CD4-positive, alpha-beta T cell (primary cell): ENCODE measurements around the gene TMEM132C. TPM values are rescaled to one million over a fixed set of nuclear protein-coding genes. Genes with fewer than 3 reads are reported as not detected.

Experiments used
- ATAC-seq: fragments of 200-7000 bp; cut with Tn5 transposase; one replicate; pipeline ENCODE4 v1.10.0; 2022; ENCODE audit warnings: mild to moderate bottlenecking; ENCODE audit not compliant: poor library complexity
- CTCF ChIA-PET: fragments of 350-600 bp; sonication (Branson Sonifier 250); formaldehyde crosslinking; loops from one replicate; lab custom pipeline; 2021; ENCODE audit warnings: antibody characterized with exemption, inconsistent platforms; lab: Charles Lee
- POLR2A ChIA-PET: fragments of 350-600 bp; sonication (Branson Sonifier 250); formaldehyde crosslinking; loops from one replicate; lab custom pipeline; 2021; ENCODE audit warnings: antibody characterized with exemption, inconsistent platforms; lab: Charles Lee
- DNase-seq, 14 experiments: peaks; one replicate each; pipeline ENCODE4 v3.0.0-alpha.2; 2013 to 2020; ENCODE audit warnings: mixed read lengths in 2 of 14
- H3K27ac ChIP-seq, 2 donors: one replicate each; pipeline versions ENCODE4 v1.5.1 to v1.7.0; 2013; ENCODE audit warnings: low read length in 2 of 2, low read depth in 1 of 2, mild to moderate bottlenecking in 1 of 2
- H3K27me3 ChIP-seq, 2 experiments: 1 replicate in 1 of 2; 2 replicates in 1 of 2; pipeline versions ENCODE4 v1.6.1 to v1.7.0; 2013; ENCODE audit warnings: low read length in 2 of 2, control low read depth in 1 of 2, mild to moderate bottlenecking in 1 of 2, moderate library complexity in 1 of 2; ENCODE audit not compliant: insufficient read depth in 2 of 2, control insufficient read depth in 1 of 2
- H3K36me3 ChIP-seq: one replicate; pipeline ENCODE4 v1.6.1; 2013; ENCODE audit warnings: low read length, control low read depth; ENCODE audit not compliant: insufficient read depth
- H3K4me1 ChIP-seq: one replicate; pipeline ENCODE4 v1.6.1; 2013; ENCODE audit warnings: low read length, control low read depth; ENCODE audit not compliant: insufficient read depth
- H3K4me3 ChIP-seq: one replicate; pipeline ENCODE4 v1.5.1; 2013; ENCODE audit warnings: mild to moderate bottlenecking, low read length, moderate library complexity
- H3K9me3 ChIP-seq, 2 experiments: 1 replicate in 1 of 2; 2 replicates in 1 of 2; pipeline versions ENCODE4 v1.6.1 to v1.7.0; 2013; ENCODE audit warnings: low read length in 2 of 2, mild to moderate bottlenecking in 2 of 2, control low read depth in 1 of 2, moderate library complexity in 1 of 2; ENCODE audit not compliant: control insufficient read depth in 1 of 2, insufficient read depth in 1 of 2
- H3K27ac Mint-ChIP-seq: one replicate; pipeline ENCODE4 v1.8.0; 2020; ENCODE audit warnings: mixed read lengths
- H3K27me3 Mint-ChIP-seq: one replicate; pipeline ENCODE4 v1.8.0; 2021; ENCODE audit warnings: mixed read lengths
- H3K36me3 Mint-ChIP-seq: one replicate; pipeline ENCODE4 v1.8.0; 2021; ENCODE audit warnings: low read depth, mixed read lengths
- H3K4me1 Mint-ChIP-seq: one replicate; pipeline ENCODE4 v1.8.0; 2021; ENCODE audit warnings: low read depth, mixed read lengths
- H3K4me3 Mint-ChIP-seq: one replicate; pipeline ENCODE4 v1.8.0; 2020; ENCODE audit warnings: mild to moderate bottlenecking, mixed read lengths
- H3K9me3 Mint-ChIP-seq: one replicate; pipeline ENCODE4 v1.8.0; 2020; ENCODE audit warnings: mixed read lengths
- intact Hi-C, 2 experiments: fragments of 100-400 bp; cut with DNase I in 1 of 2; cut with micrococcal nuclease in 1 of 2; formaldehyde crosslinking; loops; one replicate each; pipeline versions ENCODE4 v1.15.1 to v1.9.0; 2023 to 2025; cut with DNase I, micrococcal nuclease
- total RNA-seq, 174 experiments: library from RNA in 2 of 174; stranded (reverse) in 2 of 174; gene quantifications; one replicate each; pipeline ENCODE4 v1.2.3 and lab custom pipeline; 2021 to 2026
- TF ChIP-seq, protein P1 (sequence below): fragments of 200-600 bp; IDR thresholded peaks from one replicate; pipeline ENCODE4 v1.8.0; 2022; ENCODE audit warnings: antibody characterized with exemption, mild to moderate bottlenecking

The TMEM132C gene
- total RNA-seq, 2 experiments from 2014 or later, result not detected

DNA sequence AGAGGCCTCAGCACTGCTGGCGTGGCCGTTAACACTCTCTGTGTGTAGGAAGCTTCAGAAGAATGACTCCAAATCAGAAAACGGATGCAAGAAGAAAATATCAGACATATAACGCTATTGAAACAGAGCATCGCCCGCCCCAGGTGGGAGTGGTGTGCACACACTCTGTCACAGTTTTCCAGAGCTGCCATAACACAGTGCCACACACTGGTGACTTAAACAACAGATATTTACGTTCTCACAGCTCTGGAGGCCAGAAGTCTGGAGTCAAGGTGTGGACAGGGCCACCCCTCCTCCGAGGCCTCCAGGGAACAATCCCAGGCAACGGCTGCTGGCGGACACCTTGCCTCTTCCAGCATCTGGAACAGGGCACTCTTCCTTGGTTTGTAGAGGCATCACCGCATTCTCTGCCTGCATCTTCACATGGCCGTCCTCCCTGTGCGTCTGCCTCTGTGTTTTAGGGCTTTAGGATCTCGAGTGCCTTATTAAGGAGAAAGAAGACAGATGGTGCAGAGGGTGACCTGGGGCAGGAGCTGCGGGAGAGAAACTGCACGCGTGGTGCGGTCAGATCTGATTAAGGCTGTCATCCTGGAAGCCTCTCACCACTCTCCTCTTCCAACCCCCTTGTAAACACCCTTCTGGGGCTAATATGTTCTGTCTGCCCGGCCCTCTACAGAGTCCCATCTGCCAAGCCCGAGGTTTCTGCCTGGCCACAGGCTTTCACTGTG is 415.7 kb downstream of the TMEM132C start:
- H3K4me1 Mint-ChIP-seq, result no peaks in the 10 kb centered on the region
- DNase-seq (no peak), ATAC-seq (no peak)
- H3K4me3 ChIP-seq, result no peak overlapping the region
- ChIA-PET CTCF (no interaction called here), POLR2A (no interaction called here)
- H3K36me3 Mint-ChIP-seq, result no peaks in the 10 kb centered on the region
- peaks cover 0 to 17% of the 10 kb centered on the region in 2 experiments for H3K9me3 ChIP-seq
- no peaks in the 10 kb centered on the region for H3K4me1 ChIP-seq
- intact Hi-C loops, result no loop called here
- no peak overlapping the region for H3K27ac ChIP-seq
- TF ChIP-seq, protein P1, sequence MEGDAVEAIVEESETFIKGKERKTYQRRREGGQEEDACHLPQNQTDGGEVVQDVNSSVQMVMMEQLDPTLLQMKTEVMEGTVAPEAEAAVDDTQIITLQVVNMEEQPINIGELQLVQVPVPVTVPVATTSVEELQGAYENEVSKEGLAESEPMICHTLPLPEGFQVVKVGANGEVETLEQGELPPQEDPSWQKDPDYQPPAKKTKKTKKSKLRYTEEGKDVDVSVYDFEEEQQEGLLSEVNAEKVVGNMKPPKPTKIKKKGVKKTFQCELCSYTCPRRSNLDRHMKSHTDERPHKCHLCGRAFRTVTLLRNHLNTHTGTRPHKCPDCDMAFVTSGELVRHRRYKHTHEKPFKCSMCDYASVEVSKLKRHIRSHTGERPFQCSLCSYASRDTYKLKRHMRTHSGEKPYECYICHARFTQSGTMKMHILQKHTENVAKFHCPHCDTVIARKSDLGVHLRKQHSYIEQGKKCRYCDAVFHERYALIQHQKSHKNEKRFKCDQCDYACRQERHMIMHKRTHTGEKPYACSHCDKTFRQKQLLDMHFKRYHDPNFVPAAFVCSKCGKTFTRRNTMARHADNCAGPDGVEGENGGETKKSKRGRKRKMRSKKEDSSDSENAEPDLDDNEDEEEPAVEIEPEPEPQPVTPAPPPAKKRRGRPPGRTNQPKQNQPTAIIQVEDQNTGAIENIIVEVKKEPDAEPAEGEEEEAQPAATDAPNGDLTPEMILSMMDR, result no peak
- H3K27me3 ChIP-seq, result no peaks in the 10 kb centered on the region
- H3K27ac Mint-ChIP-seq, result no peak overlapping the region
- H3K9me3 Mint-ChIP-seq, result no peaks in the 10 kb centered on the region
- no peaks in the 10 kb centered on the region for H3K27me3 Mint-ChIP-seq
- no peaks in the 10 kb centered on the region for H3K36me3 ChIP-seq
- no peak overlapping the region for H3K4me3 Mint-ChIP-seq

DNA sequence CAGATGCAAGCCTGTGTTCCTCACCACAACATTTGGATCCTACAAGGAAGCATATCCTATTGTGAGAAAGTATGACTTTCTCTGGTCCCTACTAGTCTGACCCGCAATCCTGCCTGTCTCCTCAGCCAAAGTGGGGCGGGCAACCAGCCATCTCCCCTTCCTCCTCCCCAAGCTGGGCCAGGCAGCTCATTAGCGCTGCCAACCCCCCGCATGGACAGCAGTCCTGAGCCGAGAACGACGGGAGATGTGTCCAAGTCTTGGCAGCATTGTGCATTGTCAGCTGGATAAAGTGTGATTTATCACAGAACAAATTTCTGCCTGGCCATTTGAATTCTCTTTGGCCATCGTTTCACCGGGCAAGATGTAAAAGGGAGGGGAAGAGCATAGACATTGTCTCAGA is 417.4 kb downstream of the TMEM132C start:
- no peak for DNase-seq
- H3K4me1 Mint-ChIP-seq, result no peaks in the 10 kb centered on the region
- Histone ChIP-seq H3K36me3 (no peaks in the 10 kb centered on the region), H3K27ac (no peak overlapping the region), H3K4me1 (no peaks in the 10 kb centered on the region), H3K4me3 (no peak overlapping the region), H3K27me3 (no peaks in the 10 kb centered on the region), H3K9me3 (peaks cover 0 to 20% of the 10 kb centered on the region in 2 experiments)
- TF ChIP-seq, protein P1, result no peak
- no peak for ATAC-seq
- H3K27me3 Mint-ChIP-seq, result no peaks in the 10 kb centered on the region
- H3K9me3 Mint-ChIP-seq, result no peaks in the 10 kb centered on the region
- ChIA-PET POLR2A (no interaction called here), CTCF (no interaction called here)
- intact Hi-C loops, result no loop called here
- H3K27ac Mint-ChIP-seq, result no peak overlapping the region
- no peaks in the 10 kb centered on the region for H3K36me3 Mint-ChIP-seq
- no peak overlapping the region for H3K4me3 Mint-ChIP-seq

DNA sequence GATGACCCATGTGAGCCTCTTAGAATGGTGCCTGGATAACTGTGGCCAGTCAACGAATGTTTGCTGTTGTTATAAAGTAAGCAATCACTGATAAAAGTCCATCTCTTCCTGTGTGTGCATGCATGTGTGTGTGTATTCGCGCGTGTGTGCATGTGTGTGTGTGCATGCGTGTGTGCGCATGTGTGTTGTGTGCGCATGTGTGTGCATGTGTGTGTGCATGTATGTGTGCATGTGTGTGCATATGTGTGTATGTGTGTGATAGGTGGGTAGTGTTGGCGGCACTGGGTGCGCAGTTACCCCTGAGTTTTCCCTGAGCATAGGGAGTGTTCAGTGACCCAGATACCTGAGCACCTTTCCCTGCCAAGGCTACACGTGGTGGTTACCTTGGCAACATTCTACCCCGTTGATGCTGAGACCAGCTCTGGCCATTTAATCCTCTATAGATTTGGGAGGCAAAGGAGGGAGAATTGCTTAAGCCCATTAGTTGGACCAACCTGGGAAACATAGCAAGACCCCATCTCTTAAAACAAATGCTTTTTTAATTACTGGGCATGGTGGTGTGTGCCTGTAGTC is 419.0 kb downstream of the TMEM132C start:
- Histone ChIP-seq H3K9me3 (peaks cover 0 to 20% of the 10 kb centered on the region in 2 experiments), H3K27ac (no peak overlapping the region), H3K36me3 (no peaks in the 10 kb centered on the region), H3K27me3 (no peaks in the 10 kb centered on the region), H3K4me3 (no peak overlapping the region), H3K4me1 (no peaks in the 10 kb centered on the region)
- POLR2A ChIA-PET, result no interaction called here
- intact Hi-C loops, result no loop called here
- H3K27ac Mint-ChIP-seq, result no peak overlapping the region
- DNase-seq (no peak), ATAC-seq (no peak)
- H3K27me3 Mint-ChIP-seq, result no peaks in the 10 kb centered on the region
- H3K4me3 Mint-ChIP-seq, result no peak overlapping the region
- H3K4me1 Mint-ChIP-seq, result no peaks in the 10 kb centered on the region
- CTCF ChIA-PET, result no interaction called here
- no peaks in the 10 kb centered on the region for H3K36me3 Mint-ChIP-seq
- TF ChIP-seq, protein P1, result no peak
- H3K9me3 Mint-ChIP-seq, result no peaks in the 10 kb centered on the region
